ENCODE results near the gene TACR3. TPM values are rescaled to one million over a fixed set of nuclear protein-coding genes. Genes with fewer than 3 reads are reported as not detected.
"Not testable (repeated sequence)": the region's sequence is repeated elsewhere in the genome, so short reads cannot be mapped to it uniquely, and the experiment has no call there.

The TACR3 gene, protein sequence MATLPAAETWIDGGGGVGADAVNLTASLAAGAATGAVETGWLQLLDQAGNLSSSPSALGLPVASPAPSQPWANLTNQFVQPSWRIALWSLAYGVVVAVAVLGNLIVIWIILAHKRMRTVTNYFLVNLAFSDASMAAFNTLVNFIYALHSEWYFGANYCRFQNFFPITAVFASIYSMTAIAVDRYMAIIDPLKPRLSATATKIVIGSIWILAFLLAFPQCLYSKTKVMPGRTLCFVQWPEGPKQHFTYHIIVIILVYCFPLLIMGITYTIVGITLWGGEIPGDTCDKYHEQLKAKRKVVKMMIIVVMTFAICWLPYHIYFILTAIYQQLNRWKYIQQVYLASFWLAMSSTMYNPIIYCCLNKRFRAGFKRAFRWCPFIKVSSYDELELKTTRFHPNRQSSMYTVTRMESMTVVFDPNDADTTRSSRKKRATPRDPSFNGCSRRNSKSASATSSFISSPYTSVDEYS
- under 1 TPM in 1 of 4 donors, not detected in 3; under 0.01 TPM for total RNA-seq

DNA sequence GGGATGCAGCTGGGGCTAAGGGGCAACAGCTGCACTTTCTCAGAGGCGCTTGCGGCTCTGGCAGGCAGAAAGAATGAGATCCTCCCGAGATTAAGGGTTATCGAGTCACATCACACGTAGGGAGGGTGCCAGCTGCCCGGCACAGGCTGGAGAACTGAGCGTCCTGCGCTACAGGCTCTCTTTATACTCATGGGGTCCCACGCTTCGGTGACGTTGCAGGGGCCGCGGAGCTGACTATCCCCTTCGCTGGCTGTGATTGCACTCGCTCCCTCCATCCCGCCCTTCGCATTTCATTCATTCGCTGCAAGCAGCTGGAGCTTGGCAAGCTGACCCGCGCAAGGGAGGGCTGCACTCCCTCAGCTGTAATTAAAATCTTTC is at the start of gene TACR3:
TSS of gene TACR3 (minus strand) at position 156 of the 378 bp plus-strand sequence. CDS start 310 bp downstream, outside the sequence.
- Histone ChIP-seq H3K9me3 (no peaks in the 10 kb centered on the region), H3K4me1 (peaks cover 0 to 17% (median 0%) of the 10 kb centered on the region in 3 donors), H3K27ac (no peak within 1 kb of the TSS), H3K27me3 (peaks cover 0 to 17% (median 0%) of the 10 kb centered on the region in 4 donors), H3K36me3 (no peaks in the 10 kb centered on the region), H3K4me3 (peak within 1 kb of the TSS in 3 of 4 donors; percentile 10 to 32 (median 14))
- intact Hi-C loops (cut with DNase I): no loop called here
- no peak for TF ChIP-seq POLR2A (IDR thresholded peaks at IDR 0.05)
- TF ChIP-seq, protein P1, sequence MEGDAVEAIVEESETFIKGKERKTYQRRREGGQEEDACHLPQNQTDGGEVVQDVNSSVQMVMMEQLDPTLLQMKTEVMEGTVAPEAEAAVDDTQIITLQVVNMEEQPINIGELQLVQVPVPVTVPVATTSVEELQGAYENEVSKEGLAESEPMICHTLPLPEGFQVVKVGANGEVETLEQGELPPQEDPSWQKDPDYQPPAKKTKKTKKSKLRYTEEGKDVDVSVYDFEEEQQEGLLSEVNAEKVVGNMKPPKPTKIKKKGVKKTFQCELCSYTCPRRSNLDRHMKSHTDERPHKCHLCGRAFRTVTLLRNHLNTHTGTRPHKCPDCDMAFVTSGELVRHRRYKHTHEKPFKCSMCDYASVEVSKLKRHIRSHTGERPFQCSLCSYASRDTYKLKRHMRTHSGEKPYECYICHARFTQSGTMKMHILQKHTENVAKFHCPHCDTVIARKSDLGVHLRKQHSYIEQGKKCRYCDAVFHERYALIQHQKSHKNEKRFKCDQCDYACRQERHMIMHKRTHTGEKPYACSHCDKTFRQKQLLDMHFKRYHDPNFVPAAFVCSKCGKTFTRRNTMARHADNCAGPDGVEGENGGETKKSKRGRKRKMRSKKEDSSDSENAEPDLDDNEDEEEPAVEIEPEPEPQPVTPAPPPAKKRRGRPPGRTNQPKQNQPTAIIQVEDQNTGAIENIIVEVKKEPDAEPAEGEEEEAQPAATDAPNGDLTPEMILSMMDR (IDR thresholded peaks at IDR 0.05): no peak
- DNase-seq: no peak
- 6% methylated on average over 7 to 16 of the region's 20 CpGs for WGBS, 2 donors

DNA sequence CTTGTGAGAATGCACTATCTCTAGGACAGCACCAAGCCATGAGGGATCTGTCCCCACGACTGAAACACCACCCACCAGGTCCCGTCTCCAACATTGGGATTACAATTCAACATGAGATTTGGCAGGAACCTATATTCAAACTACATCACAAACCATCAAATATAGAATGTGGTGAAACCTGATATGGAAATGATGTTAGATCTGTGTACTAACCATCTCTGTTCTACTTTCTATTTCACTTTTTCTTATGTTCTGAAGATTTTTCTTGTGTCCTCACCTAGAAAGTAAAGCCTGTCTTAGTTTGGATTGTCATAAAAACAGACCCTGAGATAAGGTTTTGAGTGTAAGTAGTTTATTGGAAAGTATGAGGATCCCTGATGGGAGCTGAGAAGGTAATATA is 37.8 kb upstream of the TACR3 start:
- TF ChIP-seq, protein P1 (IDR thresholded peaks at IDR 0.05): no peak
- no peak for TF ChIP-seq POLR2A (IDR thresholded peaks at IDR 0.05)
- WGBS, 2 donors: 48 to 76% methylated on average over 2 of the region's 2 CpGs
- H3K9me3 ChIP-seq: no peaks in the 10 kb centered on the region

DNA sequence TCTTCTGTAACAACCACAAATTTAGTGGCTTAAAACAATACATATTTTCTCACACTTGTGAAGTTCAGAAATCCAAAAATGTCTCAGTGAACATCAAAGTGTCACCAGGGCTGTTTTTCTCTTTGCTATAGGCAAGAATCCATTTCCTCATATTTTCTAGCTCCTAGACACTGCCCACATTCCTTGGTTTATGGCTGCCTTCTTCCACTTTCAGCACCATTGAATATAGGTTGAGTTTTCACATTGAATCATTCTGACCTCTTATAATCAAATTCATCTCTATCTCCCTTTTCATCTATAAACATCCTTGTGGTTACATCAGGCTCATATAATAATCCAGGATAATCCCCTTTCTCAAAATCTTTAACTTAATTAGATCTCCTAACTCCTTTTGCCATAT is 37.0 kb upstream of the TACR3 start:
- TF ChIP-seq, protein P1 (IDR thresholded peaks at IDR 0.05): no peak
- no peak for TF ChIP-seq POLR2A (IDR thresholded peaks at IDR 0.05)
- Histone ChIP-seq H3K36me3 (no peaks in the 10 kb centered on the region), H3K27ac (no peak overlapping the region), H3K4me3 (no peak overlapping the region), H3K9me3 (no peaks in the 10 kb centered on the region), H3K4me1 (no peaks in the 10 kb centered on the region), H3K27me3 (no peaks in the 10 kb centered on the region)
- DNase-seq: no peak
- intact Hi-C loops (cut with DNase I): no loop called here

More for the DNA sequence above, 37.8 kb upstream of the TACR3 start:
- Histone ChIP-seq H3K27ac (no peak overlapping the region), H3K27me3 (no peaks in the 10 kb centered on the region), H3K4me1 (no peaks in the 10 kb centered on the region), H3K36me3 (no peaks in the 10 kb centered on the region), H3K4me3 (no peak overlapping the region)
- intact Hi-C loops (cut with DNase I): no loop called here
- DNase-seq: no peak

DNA sequence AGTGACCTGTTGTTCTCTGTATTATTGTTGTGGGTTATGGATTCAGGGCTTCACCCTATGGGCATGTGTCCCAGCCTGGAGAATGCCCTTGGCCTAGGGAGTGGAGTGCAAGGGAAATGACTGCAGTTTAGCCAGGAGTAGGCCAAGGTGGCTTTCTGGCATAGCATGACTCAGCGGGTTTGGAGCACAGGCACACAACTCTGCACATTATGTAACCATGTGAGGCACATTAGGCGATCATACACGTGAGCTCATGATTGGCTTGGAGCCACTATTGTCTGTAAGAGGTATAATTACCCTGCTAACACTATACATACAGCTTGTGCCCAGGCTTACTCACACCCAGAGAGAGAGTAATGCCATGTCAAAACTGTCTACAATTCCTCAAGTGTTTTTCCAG is 35.1 kb upstream of the TACR3 start:
- TF ChIP-seq, protein P1 (IDR thresholded peaks at IDR 0.05): no peak
- TF ChIP-seq POLR2A (IDR thresholded peaks at IDR 0.05): no peak
- no peaks in the 10 kb centered on the region for H3K36me3 ChIP-seq
- H3K27ac ChIP-seq: no peak overlapping the region
- no peaks in the 10 kb centered on the region for H3K4me1 ChIP-seq
- H3K27me3 ChIP-seq: no peaks in the 10 kb centered on the region
- no peak for DNase-seq
- intact Hi-C loops (cut with DNase I): no loop called here
- 40 to 41% methylated on average over 1 to 3 of the region's 3 CpGs for WGBS, 2 donors
- H3K4me3 ChIP-seq: no peak overlapping the region
- no peaks in the 10 kb centered on the region for H3K9me3 ChIP-seq

DNA sequence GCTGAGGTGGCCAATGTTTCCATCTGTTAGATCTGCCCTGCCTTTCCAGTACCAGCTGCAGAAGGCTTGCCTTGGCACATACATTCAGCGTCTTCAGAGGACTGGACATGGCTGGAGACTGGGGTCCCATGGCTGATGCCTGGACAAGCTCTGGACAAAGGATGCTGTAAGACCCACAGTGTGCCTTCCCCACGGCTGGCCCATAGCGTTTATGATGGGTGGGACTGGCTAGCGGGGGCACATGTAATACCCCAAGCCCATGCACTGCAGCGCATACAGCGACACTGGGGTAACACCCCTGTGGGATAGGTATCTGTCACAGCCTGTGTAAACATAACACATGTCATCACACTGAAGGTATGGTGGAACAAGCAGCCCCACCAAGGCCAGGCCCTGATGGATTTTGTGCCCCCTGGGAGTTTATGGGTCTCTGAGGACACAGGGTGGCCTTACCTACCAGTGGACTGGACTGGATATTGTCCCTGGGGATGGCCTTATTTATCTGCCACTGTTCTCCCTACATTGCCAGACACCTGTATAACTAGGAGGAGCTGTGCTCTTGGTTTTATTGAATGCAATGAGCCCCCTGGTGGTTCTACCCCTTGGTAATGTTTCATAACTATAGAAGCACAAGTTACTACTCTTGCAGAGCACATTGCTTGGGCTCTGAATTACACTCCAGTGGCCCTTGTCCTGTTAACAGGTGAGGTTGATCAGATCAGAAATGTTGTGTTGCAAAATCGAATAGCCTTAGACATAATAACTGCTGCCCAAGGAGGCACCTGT is 34.3 kb upstream of the TACR3 start:
- DNase-seq: no peak
- H3K9me3 ChIP-seq: no peaks in the 10 kb centered on the region
- TF ChIP-seq, protein P1 (IDR thresholded peaks at IDR 0.05): no peak
- TF ChIP-seq POLR2A (IDR thresholded peaks at IDR 0.05): no peak
- H3K36me3 ChIP-seq: no peaks in the 10 kb centered on the region
- no peak overlapping the region for H3K27ac ChIP-seq
- 77 to 95% methylated on average over 4 to 6 of the region's 7 CpGs for WGBS, 2 donors
- H3K4me3 ChIP-seq: no peak overlapping the region
- H3K27me3 ChIP-seq: no peaks in the 10 kb centered on the region
- no peaks in the 10 kb centered on the region for H3K4me1 ChIP-seq
- intact Hi-C loops (cut with DNase I): no loop called here

DNA sequence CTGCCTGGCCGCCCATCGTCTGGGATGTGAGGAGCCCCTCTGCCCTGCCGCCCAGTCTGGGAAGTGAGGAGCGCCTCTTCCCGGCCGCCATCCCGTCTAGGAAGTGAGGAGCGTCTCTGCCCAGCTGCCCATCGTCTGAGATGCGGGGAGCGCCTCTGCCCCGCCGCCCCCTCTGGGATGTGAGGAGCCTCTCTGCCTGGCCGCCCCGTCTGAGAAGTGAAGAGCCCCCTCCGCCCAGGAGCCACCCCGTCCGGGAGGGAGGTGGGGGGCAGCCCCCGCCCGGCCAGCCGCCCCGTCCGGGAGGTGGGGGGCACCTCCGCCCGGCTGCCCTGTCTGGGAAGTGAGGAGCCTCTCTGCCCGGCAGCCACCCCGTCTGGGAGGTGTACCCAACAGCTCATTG is 3.4 kb upstream of the TACR3 start:
- Histone ChIP-seq H3K27me3 (peaks cover 0 to 17% (median 0%) of the 10 kb centered on the region in 4 donors), H3K4me1 (peaks cover 0 to 17% (median 0%) of the 10 kb centered on the region in 3 donors)
- H3K36me3 ChIP-seq; H3K4me3 ChIP-seq; H3K27ac ChIP-seq; DNase-seq; H3K9me3 ChIP-seq; intact Hi-C loops (cut with DNase I): not testable (repeated sequence)
- WGBS, 2 donors: no CpG with 5 or more reads among the region's 27 CpGs
